GDM1 (cell line): ENCODE measurements around the gene RBM39.
"Not testable (repeated sequence)": the region's sequence is repeated elsewhere in the genome, so short reads cannot be mapped to it uniquely, and the experiment has no call there.

Experiments used
- DNase-seq: peaks from one replicate; lab custom pipeline; 2025; lab: John Stamatoyannopoulos, UW

The RBM39 gene

DNA sequence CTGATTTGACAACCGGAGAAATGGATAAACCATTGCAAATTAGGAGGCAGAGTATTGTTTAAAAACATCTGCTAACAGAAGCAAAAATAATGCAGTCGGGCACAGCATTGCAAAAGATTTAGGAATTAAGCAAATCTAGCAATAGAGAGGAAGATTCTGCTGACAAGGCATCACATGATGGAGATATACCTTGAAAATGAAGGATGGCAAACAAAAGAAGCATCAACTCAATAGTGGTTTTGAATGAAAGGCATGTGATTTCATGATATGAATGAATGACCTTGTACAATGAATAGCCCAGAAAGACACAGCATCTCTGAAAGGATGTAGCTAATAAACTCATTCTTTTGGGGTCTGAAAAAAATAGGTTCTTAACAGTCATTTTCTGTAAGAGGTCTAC, 8.6 kb upstream of the RBM39 start:
- DNase-seq, result no peak

- not testable (repeated sequence) for DNase-seq
Measured at GRCh38 chr20:35744492-35744841, 2.4 kb upstream of the RBM39 start.

DNA sequence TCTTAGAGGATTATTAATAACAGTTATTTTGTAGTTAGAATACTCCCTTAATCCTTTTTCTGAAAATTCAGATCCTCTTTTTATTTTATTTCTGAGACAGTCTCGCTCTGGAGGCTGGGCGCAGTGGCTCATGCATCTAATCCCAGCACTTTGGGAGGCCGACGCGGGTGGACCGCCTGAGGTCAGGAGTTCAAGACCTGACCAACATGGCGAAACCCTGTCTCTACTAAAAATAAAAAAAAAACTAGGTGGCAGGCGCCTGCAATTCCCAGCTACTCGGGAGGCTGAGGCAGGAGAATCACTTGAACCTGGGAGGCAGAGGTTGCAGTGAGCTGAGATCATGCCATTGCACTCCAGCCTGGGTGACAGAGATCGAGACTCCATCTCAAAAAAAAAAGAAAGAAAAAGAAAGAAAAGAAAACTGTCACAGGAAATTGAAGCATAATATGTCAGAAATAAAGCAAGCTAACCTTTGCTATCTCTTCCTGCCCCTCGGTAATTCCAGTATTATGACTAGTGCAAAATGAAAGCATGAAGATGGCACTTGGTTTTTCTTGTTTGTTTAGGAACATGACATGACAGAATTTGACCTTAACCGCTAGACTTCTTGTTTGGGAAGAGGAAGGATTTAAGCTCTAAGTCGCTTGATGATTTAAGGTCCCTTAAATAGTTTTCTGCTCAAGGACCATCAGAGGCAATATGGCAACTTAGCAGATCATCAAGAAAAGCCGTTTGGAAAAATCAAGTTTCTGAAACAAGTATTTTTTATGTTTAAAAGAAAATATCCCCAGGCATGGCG, 1.8 kb upstream of the RBM39 start:
- DNase-seq, result peak; percentile 57

DNA sequence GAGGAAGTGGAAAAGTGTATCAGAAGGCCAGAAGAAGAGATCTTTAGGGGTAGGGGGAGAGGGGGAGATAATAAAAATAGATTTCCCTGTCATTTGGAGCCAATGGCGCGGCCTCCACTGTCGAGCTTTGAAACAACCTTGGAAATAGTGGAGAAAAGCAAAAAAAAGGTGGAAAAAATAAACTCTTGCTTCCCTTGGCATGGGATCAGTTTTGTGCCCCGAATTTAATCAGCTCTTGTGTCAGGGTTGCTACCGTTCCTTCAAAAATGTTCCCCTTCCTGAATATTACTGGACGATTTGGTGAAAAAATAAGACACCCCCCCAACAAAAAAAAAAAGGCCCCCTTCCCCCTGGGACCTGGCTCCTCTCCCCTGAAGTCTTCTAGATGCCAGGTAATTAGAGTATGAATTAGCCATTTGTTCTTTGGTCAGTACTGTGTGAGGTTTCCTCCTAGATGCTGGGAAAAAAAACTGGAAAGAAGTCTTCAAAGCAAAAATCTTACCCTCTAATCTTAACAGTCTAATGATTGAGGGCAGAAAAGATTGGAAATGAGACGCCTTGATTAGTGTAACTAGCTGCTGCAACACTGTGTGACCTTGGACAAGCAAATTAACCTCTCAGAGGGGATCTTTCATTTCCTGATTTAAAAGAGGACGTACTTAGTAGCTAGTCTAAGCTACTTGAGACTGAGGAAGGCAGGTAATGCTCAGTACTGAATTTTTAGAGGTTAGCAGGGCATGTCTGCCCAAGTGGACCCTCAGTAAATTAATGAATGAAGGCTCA, 872 bp upstream of the RBM39 start:
- DNase-seq, result peak; percentile 26

DNA sequence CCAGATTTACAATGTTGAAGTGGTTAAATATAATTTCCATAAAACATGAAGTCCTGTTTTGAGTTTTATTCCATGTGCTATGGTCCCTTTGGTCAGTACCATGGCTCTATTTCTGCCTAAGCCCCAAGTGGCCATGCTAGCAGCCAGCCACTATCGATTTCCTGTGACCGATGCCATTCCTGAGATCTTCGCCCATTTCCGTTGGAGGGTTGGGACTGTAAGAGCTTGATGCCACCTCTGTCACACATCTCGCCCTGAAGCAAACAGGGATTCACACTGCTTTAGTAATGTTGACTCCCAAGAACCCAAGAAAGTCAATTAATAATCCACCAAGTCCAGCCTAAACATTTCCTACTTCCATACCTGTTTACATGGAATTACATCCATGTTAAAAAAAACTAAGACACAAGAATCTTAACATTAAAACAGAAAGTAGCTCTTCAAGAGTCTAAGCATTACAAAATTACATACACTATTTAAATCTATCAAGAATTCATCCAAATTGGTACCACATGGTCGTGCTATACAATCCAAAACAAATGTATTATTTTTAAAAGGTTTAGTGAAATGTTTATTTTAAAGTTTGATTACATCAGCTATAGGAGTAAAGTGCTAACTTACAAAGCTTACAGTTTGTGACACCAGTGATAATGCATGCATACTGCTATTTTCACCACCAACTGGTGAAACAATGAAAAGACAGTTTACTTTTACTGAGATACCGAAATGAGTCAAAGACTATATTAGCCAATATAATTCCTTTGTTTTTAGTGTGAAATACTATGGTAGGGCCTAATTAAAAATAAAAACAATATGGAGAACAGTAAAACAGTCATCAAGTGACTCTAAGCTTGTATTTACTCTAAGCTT, 2.5 kb downstream of the RBM39 start:
- peak; percentile 1 for DNase-seq

GRCh38 chr20:35738410-35739179, 3.5 kb downstream of the RBM39 start:
- no peak for DNase-seq

DNA sequence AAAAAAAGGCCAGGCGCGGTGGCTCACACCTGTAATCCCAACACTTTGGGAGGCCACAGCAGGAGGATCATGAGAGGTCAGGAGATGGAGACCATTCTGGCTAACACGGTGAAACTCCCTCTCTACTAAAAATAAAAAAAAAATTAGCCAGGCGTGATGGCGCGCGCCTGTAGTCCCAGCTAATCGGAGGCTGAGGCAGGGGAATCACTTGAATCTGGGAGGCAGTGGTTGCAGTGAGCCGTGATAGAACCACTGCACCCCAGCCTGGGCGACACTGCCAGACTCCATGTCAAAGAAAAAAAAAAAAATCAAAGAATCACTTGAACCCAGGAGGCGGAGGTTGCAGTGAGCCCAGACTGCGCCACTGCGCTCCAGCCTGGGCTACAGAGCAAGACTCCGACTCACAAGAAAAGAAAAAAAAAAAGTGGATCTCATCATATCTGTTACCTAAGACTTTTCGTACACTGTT, 4.2 kb downstream of the RBM39 start:
- DNase-seq, result no peak

- no peak for DNase-seq
Measured at GRCh38 chr20:35735826-35736470, 6.1 kb downstream of the RBM39 start.

DNA sequence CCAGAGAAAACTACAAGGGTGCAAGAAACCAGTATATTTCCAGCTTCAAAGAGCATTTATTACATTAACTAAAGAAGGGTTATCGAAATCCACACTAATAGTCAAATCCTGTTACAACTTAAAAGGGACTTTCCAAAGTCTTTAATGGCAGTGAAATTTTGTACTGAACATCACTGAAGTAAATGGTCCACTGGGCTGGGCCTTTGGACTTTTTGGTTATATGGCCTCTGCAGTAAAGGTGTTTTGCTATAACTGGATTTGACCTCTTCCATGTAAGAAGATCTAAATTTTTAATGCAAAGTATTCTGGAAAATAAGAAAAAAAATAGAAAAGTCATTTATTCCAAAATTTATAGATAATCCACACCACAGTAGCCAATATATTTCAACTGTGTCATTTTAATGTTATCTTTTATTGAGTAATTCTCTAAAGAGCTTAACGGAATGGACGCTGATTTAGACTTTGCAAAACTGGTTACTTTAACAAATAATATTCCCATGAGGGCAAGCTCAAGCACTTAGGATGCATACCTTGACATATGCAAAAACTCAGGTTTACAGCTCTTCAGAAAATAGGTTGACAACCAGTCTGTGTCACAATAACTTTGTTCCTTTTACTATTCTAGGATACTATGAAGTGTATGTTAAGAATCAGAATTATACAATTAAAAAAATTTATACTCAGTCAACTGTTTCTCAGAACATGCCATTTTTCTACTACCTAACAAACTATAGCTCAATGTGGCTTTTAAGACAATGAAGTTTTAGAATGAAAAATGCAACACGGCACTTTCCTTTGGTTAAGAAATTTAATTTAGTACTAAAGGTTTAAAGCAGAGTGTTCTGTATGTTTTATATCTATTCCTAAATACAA, 7.0 kb downstream of the RBM39 start:
- DNase-seq, result no peak

DNA sequence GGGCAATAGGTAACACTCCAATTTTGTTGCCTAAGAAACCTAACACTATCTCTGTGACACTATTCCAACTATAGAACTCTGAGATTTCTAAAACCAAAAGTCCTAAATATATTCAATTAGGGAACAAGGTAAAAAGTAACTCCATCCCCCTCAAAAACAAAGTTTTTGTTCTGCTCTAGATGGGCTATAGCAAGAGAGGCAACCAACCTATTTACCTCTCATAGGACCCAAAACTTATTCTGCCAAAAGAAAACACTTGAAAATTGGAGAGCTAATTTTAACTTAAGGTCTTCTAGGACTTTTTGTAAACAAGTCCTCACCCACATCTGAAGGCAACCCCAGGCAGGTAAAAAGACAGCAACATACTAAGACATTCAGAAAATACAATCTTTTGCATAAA, 7.7 kb downstream of the RBM39 start:
- DNase-seq, result no peak

- DNase-seq, result no peak
Measured at GRCh38 chr20:35732644-35732982, 9.4 kb downstream of the RBM39 start.

GRCh38 chr20:35731862-35732643, 10.0 kb downstream of the RBM39 start:
- no peak for DNase-seq

DNA sequence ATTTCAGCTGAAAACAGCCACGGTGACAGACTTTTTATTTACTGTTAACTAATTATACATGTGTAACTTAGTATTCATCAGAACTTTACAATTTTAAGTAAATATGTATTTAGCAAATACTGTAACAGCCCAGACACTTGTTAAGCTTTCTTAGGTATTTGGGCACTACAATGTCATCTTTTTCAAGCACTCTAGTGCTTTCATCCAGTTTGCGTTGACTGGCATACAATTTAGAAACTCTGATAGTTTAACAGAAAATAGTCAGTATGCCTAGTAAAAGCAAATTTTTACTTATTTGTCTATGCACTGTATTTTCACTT, 10.6 kb downstream of the RBM39 start:
- no peak for DNase-seq

DNA sequence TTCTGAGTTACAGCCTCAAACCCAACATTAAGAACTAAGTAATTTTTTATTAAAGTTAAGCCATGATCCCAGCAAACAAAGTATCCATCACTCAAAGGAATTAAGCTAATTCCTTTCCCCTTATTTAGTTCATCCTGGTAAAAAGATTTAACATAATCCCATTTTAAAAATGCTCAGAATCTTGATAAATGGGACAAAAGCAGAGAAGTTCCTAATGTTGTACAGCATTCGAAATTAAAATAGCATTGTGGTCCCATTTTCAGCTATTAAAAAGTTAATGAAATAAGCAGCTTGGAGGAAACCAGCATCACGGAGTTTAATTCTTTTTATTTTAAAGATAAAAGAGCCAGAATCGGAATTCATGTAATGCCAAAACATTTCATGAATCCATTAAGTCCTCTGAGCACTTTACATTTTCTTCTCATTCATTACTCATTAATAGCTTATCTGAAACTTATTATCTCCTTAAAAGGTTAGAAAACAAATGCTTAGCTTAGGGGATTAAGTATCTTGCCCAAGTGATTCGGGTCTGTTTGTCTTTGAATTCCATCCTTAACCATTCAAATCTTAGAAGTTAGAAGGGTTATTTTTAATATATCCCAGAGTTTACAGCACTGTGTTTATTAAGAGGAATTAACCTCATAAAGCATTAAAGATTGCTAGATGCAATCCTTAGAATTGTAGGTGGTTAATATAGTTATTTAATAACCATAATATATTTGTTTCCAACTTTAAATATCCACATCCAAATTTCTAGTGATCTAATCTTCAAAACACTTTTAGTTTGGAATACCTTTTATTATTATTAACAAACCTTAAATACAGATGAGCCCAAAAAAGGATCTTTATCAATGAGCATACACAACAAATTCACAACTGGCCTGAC, 11.2 kb downstream of the RBM39 start:
- DNase-seq, result no peak

GRCh38 chr20:35729836-35730582, 12.1 kb downstream of the RBM39 start:
- DNase-seq, result no peak

GRCh38 chr20:35729283-35729807, 12.7 kb downstream of the RBM39 start:
- no peak for DNase-seq

DNA sequence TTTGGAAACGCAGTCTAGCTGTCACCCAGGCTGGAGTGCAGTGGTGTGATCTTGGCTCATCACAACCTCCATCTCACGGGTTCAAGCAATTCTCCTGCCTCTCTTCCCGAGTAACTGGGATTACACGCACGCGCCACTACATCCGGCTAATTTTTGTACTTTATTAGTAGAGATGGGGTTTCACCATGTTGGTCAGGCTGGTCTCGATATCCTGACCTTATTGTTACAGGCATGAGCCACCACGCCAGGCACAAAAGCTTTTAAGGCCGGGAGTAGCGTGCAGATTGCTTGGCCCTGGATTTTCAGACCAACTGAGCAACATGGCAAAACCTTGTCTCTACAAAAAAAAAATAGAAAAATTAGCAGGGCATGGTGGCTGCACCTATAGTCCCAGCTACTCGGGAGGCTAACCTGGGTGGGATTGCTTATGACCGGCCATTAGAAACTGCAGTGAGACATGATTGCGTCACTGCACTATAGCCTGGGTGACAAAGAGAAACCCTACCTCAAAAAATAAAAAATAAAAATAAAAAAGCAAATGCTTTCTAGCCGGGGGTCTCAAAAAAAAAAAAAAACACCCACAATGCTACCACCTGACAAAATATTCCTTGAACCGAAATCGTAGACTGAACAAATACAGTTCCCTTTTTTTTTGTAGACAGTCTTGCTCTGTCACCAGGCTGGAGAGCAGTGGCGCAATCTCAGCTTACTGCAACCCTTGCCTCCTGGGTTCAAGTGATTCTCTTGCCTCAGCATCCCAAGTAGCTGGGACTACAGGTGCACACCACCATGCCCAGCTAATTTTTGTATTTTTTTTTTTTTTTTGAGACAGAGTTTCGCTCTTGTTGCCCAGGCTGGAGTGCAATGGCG, 15.0 kb downstream of the RBM39 start:
- no peak for DNase-seq
